Measurements from ENCODE around the gene UBFD1.
"Not testable (repeated sequence)": the region's sequence is repeated elsewhere in the genome, so short reads cannot be mapped to it uniquely, and the experiment has no call there.

The UBFD1 gene

DNA sequence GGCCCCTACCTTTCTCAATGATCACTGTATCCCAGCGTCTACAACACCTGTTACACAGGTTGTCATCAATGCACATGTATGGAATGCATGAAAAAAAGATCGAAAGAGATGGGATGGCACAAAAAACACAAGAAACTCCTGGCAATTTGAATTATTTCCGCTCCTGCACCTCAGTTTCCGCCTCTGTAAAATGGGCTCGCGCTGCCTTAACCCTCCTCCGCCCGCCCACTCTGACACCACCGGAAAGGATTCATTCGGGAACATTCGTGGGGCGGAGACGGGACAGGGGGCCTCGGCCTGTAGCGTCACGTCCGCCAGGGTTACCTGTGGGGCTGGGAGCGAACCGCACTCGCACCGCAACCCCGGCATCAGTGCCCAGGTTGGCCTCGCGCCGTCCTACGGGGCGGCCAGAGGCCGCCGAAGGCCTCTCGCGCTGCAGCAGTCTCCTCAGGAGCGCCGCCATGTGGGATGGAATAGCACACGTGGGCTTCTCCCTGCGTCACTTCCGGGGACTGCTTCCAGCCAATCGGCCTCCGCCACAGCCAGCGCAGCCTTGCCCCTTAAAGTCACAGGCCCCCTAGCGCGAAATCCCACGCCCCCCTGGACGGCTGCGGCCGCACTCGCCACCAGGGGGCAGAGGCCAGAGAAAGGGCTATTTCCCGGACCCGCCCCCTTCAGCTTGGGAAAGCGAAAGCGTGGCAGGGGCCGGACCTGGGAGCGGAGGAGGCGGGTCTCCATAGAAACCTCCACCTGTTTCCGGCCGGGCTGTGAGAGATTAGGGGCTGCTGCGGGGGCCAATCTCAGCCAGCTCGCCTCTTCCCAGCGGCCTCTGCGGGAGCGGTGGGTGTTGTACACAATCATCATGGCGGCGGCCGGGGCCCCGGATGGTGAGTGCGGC, at the start of gene UBFD1, which contains the start of gene EARS2:
Gene UBFD1 (plus strand): TSS at position 847 of the 898 bp plus-strand sequence. CDS start 16 bp downstream, at position 863.
Gene EARS2 (minus strand): TSS at position 470 of the 898 bp plus-strand sequence. CDS start 7 bp downstream, at position 463.
- peak; percentile 86 to 89 for DNase-seq

DNA sequence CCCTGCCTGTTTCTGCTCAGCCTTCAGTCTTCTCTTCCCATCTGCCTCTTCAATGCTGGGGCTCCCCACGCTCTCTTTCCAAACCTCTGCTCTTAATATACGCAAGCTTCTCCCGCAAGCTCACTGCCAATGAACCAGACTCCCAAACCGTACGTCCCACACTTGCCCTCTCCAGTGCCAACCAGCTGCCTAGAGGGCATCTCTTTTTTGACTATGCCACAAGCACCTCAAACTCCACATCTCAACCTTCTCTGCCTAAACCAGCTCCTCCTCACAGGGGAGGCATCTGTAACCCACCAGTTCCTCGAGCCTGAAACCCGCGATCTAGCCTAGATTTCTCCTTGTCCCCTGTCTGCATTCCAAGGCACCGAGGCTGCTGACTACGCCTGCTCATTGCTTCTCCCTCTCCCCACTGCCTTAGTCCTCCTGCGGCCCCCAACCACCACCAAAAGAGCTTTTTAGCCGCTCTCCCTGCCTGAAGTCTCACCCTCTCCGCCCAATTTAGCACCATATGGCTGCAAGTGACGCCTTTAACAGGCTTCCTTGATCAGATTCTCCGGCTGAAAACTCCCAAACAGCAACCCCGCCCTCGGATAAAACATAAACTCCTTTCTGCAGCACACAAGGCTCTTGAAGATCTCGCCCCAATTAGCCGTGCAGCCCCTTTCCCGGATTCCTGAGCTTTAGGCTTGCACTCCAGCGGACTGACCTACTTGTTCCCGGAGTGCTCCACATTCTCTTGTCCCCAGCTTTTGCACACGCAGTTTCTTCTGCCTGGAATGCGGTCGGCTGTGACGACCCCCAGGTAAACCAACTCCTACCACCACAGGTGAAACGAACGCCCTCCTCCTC, 48.7 kb upstream of the UBFD1 start:
- DNase-seq: peak; percentile 2 to 19

DNA sequence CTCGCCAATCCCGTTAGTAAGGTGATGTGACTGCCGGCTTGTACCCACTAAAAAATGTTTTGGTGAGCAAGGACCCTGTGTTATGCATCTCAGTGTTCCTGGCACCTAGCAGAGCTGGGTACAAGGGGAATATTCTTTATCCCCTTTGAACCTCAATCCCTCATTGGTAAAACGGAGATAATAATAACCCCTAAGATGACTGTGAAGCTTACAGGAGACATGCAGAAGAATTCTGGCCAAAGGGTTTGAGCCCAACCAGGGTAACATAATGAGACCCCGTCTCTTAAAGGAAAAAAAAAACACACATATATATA, 48.1 kb upstream of the UBFD1 start:
- DNase-seq: no peak

DNA sequence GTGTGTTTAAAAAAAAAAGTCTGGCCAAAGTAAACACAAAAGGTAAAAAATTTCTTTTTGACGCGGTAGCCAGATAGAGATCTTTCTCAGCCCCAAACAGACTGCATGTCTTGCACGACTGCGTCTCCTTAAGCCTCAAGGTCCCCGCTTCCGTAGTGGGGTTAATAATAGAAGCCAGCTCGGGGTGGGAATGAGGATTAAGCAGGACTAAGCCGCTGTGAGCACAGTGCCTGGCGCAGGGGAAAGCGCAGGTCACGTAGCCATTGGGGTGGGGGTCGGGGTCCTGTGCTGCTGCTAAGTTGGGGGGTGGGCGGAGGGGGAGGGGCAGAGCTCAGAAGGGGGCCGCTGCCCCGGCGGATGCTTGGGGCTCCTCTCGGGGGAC, 47.8 kb upstream of the UBFD1 start:
- peak in 1 of 2 experiments; percentile 17 for DNase-seq

DNA sequence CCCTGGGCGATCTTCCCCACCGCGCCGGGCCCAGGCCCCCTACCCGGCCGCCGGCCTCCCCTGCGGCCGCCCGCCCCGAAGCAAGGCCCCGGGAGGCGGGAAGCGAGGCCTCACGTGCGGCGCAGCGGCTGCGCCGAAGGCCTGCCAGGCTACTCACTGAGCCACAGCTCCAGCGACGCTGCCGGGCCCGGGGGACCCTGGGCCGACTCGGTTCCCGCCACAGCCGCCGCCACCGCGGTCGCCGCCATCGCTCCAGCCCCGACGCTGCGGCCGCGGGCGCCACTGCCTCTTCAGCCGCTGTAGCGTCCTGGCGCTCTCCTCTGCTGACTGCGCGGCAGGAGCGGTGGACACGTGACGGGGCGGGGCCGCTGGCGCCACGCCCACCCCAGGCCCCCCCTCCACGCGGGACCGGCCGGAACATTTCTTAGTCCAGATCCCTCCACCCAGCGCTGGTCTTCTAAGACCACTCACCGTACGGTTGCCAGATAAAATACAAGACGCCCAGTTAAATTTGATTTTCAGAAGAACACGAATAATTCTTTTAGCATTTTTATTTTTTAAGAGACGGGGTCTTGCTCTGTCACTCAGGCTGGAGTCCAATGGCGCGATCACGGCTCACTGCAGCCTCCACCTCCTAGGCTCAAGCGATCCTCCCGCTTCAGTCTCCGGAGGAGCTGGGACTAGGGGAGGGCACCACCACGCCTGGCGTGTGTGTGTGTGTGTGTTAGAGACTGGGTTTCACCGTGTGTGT, 47.2 kb upstream of the UBFD1 start, which contains the start of gene GGA2:
Gene GGA2 (minus strand): TSS at position 331 of the 751 bp plus-strand sequence. CDS start 83 bp downstream, at position 248.
- DNase-seq: peak; percentile 33 to 37

DNA sequence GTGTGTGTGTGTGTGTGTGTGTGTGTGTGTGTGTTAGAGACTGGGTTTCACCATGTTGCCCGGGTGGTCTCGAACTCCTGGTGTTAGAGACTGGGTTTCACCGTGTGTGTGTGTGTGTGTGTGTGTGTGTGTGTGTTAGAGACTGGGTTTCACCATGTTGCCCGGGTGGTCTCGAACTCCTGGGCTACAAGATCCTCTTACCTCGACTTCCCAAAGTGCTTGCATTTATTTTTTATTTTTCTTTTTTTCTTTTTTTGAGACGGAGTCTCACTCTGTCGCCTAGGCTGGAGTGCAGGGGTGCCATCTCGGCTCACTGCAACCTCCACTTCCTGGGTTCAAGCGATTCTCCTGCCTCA, 46.6 kb upstream of the UBFD1 start:
- DNase-seq: not testable (repeated sequence)

GRCh38 chr16:23511731-23512130, 45.8 kb upstream of the UBFD1 start:
- no peak for DNase-seq

GRCh38 chr16:23512168-23512695, 45.3 kb upstream of the UBFD1 start:
- no peak for DNase-seq

DNA sequence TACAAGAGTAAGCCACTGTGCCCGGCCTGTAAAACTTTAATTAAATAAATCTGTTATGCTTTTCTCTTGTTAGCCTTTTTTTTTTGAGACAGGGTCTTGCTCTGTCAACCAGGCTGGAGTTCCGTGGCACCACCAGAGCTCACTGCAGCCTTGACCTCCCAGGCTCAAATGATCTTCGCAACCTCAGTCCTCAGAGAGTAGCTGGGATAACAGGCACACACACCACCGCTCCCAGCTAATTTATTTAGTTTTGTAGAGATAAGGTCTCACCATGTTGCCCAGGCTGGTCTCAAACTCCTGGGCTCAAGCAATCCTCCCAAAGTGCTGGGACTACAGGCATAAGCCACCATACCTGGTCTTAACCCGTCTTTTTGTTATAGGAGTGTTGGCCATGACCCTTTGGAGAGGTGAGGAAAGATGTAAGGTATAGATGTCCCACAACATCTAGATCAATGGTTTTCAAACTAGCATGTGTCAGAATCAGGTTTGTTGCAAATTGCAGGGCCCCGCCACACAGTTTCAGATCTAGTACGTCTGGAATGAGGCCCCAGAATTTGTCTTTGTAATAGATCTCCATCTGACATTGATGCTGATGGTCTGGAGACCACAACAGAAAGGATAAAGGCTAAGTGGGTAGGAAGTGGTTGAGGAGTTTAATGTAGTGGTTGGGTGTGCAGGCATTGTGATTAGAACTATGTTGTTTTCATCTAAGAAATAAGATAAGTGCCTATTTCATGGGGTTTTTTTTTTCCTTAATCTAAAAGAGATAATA, 43.0 kb upstream of the UBFD1 start:
- no peak for DNase-seq

GRCh38 chr16:23515881-23516280, 41.6 kb upstream of the UBFD1 start:
- DNase-seq: no peak

DNA sequence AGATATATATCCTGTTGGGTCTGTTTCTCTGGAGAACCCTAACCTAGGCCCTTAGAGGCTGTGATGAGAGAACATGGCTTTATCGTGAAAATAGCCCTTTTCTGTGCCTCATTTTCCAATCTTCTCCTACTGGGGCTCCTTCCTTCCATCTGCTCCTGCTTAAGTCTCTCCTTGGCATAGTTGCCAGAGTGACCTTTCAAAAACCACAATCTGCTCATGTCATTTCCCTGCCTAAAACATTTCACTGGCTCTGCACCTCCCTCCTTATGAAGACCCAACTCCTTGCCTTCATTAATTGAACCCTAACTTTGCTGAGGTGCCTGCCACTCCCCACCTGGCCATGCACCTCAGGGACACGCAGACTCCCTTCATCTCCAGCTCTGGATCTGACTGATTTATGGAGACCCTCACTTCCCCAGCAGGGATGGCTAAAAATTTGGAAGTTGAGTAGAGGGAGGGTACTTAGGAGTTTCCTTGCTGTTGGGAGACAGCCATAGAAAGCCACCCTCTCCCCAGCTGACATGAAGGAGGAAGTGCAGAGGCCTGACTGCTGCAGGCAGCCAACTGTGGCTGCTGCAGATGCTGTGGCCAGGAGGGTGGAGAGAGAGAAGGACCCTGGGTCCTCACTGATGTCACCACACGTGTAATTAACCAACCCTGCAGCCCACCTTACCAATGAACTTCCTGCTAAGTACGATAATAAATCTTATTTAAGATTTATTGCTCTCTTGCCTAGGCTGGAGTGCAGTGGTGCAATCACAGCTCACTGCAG, 41.0 kb upstream of the UBFD1 start:
- DNase-seq: peak; percentile 43 to 45

GRCh38 chr16:23518435-23518891, 39.1 kb upstream of the UBFD1 start:
- peak; percentile 40 to 44 for DNase-seq

DNA sequence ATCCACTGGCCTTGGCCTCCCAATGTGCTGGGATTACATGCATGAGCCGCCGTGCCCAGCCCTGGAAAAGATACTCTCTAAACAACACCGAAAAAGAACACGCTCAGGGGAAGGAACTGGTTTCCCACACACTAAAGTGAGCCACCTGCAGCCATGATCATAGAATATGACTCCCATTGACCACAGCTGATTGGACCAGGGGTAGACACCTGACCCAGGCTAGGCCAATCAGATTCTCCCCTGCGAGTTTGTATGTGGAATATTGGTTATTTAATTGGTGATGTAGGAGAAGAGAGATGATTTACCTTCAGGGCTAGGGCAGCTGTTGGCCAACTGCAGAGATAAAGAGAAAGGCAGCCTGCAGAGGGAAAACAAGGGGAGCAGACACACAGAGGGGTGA, 38.2 kb upstream of the UBFD1 start:
- no peak for DNase-seq

DNA sequence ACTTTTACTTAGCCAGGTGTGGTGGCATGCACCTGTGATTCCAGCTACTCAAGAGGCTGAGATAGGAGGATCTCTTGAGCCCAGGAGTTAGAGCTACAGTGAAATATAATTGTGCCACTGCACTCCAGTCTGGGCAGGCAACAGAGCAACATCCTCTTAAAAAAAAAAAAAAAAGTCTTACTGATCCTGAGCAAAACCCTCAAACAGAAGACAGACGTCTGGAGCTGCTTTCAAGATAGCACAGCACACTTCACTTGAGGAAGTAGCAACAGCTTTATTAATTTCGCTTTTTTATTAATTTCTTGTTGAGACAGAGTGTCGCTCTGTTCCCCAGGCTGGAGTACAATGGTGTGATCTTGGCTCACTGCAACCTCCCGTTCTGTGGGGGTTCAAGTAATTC, 37.0 kb upstream of the UBFD1 start:
- DNase-seq: peak in 1 of 2 experiments; percentile 2

DNA sequence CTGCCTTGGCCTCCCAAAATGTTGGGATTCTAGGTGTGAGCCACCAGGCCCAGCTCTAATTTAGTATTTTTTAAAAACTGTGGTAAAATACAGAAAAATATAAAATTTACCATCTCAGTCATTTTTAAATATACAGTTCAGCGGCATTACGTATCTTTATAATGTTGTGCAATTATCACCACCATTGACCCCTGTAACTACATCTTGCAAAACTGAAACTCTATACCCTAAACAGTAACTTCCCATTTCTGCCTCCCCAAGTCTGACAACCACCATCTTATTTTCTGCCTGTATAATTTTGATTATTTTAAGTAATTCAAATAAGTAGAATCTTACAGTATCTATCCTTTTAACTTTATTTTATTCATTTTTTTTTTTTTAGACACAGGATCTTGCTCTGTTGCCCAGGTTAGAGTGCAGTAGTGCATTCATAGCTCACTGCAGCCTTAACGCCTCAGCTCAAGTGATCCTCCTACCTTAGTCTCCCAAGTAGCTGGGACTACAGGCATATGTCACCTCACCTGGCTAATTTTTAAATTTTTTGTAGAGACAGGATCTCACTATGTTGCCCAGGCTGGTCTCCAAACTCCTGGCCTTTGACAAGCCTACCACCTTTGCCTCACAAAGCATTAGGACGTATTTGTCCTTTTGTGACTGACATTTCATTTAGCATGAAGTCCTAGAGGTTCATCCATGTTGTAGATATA, 36.3 kb upstream of the UBFD1 start:
- peak; percentile 25 to 44 for DNase-seq

- DNase-seq: no peak
Observed at GRCh38 chr16:23521965-23522364, 35.6 kb upstream of the UBFD1 start.

- no peak for DNase-seq
Observed at GRCh38 chr16:23523321-23523720, 34.2 kb upstream of the UBFD1 start.

DNA sequence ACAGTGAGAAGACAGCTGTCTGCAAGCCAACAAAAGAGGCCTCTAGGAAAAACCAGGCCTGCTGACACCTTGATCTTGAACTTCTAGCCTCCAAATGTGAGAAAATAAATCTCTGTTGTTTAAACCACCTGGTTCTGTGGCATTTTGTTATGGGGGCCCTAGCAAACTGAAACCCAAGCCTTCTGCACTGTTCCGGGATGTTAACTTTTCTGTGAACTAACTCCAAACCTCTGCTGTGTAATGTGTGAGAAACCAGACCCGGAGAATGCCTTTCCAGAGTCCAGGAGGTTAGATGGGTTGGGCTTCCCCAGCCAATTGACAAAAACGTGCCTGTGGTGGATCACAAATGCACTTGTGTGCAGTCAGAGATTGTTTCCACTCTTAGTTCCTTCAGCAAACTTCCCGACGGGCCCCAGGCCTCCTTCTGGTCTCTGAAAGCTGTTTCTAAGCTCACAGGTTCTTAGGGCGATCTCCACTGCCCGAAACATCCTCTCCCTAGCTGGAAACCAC, 33.6 kb upstream of the UBFD1 start:
- no peak for DNase-seq

- no peak for DNase-seq
Observed at GRCh38 chr16:23524886-23525285, 32.6 kb upstream of the UBFD1 start.
